Erythroblast (primary cell): Measurements from ENCODE around the gene HSP90B1.
A peak's percentile ranks its signal among the peaks of the same experiment; 100 is the strongest.

ENCODE experiments used
- DNase-seq, 2 experiments: peaks; one replicate each; lab custom pipeline; 2025; lab: John Stamatoyannopoulos, UW
- GATA1 ChIP-seq: IDR thresholded peaks from 2 replicates; pipeline ENCODE4 v1.6.1; 2011; ENCODE audit warnings: low read depth, mild to moderate bottlenecking, control low read depth, low read length, moderate library complexity
- POLR2A ChIP-seq: IDR thresholded peaks from 2 replicates; pipeline ENCODE4 v1.6.1; 2011; ENCODE audit warnings: mild to moderate bottlenecking, low read length

HSP90B1 gene

DNA sequence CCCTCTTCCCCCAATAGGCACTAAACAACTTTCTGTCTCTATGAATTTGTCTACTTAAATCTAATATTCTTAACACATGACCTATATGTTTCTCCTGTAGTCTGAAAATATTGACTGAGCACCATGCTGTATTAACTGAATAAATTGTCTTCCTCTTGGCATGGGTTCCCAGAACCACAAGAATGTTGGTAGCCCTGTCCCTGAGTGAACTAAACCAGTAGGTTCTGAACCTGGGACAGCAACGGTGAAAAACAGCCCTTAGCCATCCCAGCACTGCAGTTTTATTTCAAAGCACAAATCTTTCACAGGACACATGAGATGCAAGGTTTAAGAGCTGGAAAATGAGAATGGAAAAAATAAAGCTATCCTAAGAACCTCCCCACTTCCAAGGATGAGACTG, 20.4 kb upstream of the HSP90B1 start:
- DNase-seq: no peak
- TF ChIP-seq GATA1 (no peak), POLR2A (no peak)

DNA sequence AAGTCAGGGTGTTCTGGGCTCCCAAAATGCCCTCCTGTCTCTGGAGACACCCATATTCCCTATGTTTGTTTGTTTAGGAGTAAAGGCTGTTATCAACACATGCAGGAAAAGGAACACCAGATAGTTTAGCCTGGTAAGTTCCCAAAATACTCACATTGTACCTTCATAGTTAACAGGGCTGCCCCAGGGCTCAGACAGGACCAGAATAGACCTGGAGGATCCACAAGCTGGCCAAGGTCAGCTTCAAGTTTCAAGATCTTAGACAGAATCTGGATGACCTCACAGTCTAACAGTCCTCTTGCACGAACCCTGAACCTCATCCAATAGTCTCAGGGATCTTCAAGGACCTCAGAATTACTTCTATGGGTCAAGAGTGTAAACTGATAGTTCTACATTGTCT, 18.1 kb upstream of the HSP90B1 start:
- DNase-seq: no peak
- TF ChIP-seq POLR2A: no peak
- TF ChIP-seq GATA1: no peak

- DNase-seq: no peak
- no peak for TF ChIP-seq GATA1
Measured at GRCh38 chr12:103913100-103913499, 17.1 kb upstream of the HSP90B1 start.

DNA sequence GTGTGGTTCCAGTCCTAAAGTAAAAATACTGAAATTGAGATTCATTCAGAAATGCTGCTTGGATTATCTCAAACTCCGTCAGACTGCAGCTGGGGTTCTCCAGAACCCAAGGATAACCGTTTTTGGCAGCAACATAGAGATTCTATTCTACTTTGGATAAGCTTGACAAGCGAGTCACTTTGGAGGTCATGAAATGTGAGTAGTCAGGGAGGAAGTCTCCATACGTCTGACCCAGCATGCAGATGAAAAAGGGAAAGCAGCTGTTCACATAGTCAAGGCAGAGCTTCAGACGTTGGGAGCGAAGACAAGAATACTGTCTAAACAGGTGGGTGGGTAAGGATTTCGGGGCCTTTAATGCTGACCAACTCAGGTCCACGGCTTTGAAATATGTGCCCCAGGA, 14.9 kb upstream of the HSP90B1 start:
- no peak for TF ChIP-seq GATA1
- DNase-seq: no peak

DNA sequence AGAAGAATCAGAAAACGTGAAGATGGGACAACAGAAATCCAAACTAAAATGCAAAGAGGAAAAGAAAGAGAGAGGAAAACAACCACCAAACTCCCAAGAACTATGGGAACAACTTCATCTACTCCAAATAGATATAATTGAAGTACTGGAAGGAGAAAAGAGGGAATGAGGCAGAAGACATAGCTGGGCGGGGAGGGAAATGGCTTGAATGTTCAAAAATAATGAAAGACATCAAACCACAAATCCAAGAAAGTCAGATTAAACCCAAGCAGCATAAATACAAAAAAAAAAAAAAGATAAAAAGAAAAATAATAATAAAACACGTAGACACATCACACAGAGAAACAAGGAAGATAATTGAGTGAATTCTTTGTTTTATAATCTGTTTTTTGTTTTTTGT, 12.3 kb upstream of the HSP90B1 start:
- TF ChIP-seq GATA1 (no peak), POLR2A (no peak)
- no peak for DNase-seq

- no peak for TF ChIP-seq POLR2A
- no peak for TF ChIP-seq GATA1
- no peak for DNase-seq
Measured at GRCh38 chr12:103924761-103925641, 5.2 kb upstream of the HSP90B1 start.

- TF ChIP-seq POLR2A (no peak), GATA1 (no peak)
- DNase-seq: peak in 1 of 2 experiments; percentile 47
Measured at GRCh38 chr12:103928682-103929045, 1.5 kb upstream of the HSP90B1 start.

GRCh38 chr12:103929046-103929783, 995 bp upstream of the HSP90B1 start:
- DNase-seq: peak; percentile 80 to 84
- TF ChIP-seq POLR2A: peak; percentile 30
- no peak for TF ChIP-seq GATA1

DNA sequence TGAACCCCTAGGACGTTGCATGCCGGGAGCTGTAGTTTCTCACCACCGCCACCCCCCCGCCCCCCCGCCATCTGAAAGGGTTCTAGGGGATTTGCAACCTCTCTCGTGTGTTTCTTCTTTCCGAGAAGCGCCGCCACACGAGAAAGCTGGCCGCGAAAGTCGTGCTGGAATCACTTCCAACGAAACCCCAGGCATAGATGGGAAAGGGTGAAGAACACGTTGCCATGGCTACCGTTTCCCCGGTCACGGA, 501 bp upstream of the HSP90B1 start:
- DNase-seq: peak; percentile 94
- TF ChIP-seq POLR2A (no peak), GATA1 (no peak)

DNA sequence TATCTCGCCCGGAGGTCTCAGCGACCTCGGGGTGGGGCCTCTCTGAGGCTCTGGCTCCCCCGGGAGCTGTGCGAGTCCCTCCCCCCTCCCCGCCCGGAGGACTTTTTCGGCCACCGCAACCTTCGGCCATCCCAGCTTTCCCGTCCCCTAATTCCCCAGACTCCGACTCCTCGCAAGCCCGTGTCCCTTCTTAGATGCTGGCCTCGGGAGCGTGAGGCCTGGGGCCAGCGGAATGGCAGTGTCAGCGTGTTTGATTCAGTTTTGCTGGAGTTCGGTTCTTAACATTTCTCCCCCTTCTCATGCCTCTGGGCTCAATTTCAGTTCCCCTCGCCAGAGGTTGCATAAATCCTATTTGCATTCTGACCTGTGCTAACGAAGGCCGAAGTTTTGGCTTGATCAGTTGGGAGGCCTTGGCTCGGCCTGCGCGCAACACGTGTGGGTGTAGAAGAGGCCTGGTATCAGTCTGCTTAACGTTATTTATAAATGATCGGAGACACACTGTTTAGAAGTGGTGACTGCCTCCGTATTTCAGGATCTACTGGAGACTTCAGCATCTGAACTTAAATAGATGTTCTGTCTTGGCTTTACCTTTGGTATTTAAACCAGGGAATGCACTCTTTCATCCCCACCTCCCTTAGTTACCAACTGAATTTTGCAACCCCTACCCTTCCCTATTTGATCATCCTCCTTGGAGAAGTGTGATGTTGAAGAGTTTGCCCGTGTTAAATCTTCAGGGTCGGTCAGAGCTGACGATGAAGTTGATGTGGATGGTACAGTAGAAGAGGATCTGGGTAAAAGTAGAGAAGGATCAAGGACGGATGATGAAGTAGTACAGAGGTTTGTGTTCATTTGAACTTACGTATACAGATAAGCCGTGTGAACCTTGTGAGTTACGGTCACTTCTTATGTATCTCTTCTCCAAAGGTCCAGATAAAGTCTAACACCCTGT, 851 bp downstream of the HSP90B1 start:
- DNase-seq: peak; percentile 69 to 76
- no peak for TF ChIP-seq POLR2A
- no peak for TF ChIP-seq GATA1

DNA sequence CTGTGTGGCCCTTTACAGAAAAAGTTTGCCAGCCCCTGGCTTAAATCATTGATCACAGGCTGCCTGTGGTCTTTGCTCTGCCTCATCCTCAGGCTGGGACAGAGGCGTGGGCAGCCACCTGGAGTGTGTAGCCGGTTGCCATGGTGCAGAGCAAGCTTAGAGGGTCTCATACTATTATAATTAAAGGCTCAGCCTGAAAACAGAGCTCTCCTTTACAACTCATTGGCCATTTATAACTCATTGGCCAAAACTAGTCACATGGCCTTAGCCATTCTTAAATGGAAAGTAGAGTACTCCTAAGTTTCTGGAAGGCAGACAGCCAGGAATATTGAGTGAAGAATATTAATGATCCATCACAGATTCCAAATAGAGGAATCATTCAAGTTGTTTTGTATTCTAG, 3.0 kb downstream of the HSP90B1 start:
- no peak for DNase-seq
- TF ChIP-seq POLR2A (no peak), GATA1 (no peak)

DNA sequence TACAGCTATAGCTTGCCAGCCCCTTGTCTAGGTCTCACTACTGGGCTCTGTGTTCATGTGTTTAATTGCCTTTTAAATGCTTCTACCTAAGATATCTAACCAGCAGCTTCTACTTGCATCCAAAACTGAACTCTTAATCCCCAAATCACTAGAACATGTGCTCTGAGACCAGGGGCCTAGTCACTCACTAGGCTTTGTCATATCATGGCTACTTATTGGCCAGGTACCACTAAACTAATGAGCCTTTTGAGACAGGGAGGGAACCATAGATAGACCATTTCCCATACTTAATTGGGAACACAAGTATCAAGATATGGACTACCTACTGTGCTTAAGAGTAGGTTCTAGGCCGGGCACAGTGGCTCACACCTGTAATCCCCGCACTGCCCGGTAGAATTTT, 6.5 kb downstream of the HSP90B1 start:
- TF ChIP-seq POLR2A: no peak
- no peak for TF ChIP-seq GATA1
- no peak for DNase-seq

GRCh38 chr12:103944964-103945363, 14.8 kb downstream of the HSP90B1 start:
- no peak for DNase-seq
- no peak for TF ChIP-seq GATA1
- TF ChIP-seq POLR2A: no peak
